NCI-H524 (cell line): ENCODE results near the gene MOB2.

ENCODE experiments used
- DNase-seq, 2 experiments: peaks; one replicate each; lab custom pipeline; 2025; lab: John Stamatoyannopoulos, UW

Gene MOB2

DNA sequence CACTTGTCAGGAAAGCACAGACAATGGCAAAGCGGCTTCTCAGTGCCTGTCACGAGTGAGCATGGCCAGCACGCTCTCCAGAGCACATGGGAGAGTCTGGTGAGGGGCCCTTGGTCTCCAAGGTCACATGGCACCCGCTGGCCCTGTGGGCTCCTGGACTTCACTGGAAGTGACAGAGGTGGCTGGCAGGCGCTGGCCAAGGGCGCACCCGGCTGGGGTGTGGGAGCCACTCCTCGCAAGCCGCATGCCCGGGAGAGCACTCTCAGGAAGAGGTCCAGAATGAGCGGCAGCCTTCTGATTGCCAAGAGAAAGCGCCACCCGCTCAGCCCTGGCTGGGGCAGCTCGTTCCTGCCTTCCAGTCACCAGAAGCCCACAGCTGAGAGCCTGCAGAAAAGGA is 17.1 kb upstream of the MOB2 start:
- DNase-seq = no peak

DNA sequence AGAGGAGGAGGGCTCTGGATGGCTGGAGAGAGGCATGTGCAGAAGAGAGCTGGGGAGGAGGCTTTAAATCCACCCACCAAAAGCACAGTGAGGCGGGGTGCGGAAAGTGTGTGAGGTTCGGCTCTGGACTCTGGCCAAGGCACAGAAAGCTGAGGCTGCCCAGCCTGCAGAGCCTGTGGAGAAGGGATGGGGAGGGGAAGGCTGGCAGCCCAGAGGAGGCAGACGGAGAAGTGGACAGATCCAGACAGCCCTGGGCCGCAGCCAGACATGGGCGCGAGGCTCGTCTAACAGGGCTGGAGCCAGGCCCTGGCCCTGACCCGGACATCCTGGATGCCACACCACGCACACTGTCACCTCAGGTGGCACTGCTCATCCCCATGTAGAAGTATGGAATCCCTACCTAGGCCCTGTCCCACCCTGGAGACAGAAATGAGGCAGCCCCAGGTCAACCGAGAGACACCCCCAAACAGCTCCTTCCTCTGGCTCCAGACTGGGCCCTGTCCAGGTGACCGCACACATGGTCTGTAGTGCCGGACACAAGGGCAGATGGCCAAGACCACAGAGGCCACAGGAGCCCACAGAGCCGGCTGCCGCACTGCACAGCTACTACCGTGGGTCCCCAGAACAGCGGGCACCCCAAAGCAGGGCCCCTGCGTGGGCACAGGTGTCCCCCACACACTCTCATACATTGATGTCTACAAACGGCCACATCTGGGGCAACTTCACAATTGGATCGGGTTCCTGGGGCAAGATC is 16.6 kb upstream of the MOB2 start:
- DNase-seq = no peak

DNA sequence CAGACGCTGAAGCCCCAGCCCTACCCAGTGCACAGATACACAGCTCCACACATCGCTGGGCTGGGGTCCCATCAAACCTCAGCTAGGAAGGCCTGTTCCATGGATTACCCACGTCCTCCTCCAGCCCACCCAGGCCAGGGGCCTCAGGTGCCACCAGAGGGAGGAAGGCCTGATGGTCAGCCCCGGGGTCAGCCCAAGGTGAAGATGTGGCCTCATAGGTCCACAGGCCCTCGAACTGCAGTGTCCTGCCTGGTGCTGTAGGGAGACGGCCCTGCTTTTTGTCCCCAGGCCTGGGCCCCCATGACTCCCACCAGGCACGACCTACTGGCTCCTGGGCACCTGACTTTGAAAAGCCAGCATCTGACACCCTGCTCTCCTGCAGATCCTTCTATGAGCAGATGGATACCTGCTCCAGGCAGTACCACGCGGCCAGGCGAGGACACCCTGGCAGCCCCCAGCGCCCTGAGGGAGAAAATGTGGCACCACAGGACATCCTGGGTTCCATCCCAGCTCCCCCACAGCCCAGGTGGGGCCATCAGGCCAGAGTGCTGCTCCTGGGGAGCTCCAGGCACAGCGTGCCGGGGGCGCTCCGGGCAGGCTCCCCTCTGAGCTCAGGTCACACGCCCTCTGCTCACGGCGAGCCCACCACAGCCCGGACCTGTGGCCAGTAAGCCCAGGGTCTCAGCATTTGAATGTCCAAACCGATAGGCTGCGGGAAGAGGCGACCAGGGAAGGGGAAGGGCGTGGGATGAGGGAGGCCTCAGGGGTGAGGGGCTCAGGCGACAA is 15.8 kb upstream of the MOB2 start:
- DNase-seq = no peak

DNA sequence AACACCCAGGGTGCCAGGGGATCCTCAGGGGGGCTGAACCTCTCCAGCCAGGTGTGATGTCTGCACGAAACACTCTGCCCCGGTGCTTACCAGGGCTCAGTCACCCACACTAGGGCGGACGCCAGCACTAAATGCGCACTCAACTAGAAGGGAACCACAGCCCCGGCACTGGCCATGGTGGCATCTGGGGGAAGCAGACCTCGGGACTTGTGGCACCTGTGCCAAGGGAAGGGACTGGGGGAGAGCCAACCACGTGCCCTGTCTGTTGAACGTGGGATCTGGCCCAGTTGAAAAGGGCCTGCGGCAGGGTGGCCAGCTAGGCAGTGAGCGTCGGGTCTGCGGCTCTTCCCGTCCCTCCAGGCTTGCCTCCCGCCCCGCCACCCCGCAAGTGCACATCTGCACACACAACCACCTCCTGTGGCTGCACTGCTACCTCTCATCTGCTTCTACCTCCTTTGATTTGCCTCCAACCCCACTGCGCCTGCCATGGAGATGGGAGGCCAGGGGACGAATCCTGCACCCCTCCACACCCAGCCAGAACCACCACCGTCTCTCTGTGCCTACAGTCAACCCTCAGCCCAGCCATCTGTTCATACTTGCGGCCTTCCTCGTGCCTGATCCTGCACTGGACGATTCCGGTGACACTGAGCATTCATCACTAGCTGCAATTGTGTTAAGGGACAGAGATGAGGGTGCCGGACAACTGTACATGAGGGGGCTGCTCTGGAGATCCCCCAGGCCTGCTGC is 15.0 kb upstream of the MOB2 start:
- DNase-seq = no peak

DNA sequence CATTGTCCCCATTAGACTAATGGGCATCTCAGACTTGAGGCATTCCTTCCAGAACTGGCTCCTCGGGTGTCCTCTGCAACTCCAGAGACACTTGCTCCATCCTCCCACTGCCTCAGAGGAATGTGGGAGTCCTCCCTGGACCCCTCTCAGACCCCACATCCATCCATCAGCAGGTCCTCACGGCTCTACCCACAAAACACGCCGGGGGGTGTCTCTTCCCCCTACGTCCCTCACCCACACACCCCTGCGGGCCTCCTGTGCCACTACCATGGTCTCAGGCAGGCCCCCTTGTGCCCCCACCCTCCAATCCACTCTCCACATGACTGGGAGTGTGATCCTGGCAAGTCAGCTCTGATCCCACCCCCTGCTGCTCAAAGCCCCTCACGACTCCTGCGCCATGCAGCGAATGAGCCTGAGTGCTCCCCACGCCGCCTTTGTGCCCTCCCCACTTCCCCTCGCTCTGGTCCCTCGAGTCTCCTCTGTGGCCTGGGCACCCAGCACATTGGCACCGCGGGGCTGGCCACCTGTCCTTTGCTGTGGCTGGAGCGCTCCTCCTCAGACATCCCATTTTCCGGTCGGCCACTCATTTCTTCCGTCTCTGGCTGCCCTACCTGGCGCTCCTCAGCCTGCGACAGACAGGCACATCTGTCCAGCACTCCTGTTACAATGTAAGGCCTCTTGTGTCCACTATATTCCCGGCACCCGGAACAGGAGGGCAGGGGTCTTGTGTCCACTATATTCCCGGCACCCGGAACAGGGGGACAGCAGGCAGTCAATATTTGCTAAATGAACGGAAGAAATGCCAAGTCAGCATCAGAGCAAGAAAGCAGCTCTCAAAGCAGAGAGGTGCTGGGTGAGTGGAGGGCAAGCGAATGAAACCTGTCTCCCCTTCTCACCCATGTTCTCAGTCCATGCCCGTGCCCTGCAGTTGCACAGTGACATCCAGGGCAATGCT is 14.2 kb upstream of the MOB2 start:
- no peak for DNase-seq

DNA sequence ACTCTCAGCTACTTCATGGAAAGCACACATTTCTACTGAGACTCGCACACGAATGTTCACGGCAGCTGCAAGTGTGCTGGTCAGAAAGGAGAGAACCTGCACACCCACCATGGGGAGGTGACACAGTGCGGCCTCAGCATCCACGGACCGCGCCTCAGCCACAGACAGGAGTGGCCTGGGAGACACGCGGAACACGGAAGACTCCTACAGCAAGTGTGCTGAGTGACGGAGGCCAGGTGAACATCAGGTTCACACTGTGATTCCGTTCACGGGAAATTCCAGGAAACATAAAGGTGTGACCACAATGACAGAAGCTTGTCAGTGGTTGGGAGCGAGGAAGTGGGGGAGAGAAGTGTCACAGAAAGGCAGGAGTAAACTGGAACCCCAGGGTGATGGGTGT is 13.3 kb upstream of the MOB2 start:
- DNase-seq = no peak

DNA sequence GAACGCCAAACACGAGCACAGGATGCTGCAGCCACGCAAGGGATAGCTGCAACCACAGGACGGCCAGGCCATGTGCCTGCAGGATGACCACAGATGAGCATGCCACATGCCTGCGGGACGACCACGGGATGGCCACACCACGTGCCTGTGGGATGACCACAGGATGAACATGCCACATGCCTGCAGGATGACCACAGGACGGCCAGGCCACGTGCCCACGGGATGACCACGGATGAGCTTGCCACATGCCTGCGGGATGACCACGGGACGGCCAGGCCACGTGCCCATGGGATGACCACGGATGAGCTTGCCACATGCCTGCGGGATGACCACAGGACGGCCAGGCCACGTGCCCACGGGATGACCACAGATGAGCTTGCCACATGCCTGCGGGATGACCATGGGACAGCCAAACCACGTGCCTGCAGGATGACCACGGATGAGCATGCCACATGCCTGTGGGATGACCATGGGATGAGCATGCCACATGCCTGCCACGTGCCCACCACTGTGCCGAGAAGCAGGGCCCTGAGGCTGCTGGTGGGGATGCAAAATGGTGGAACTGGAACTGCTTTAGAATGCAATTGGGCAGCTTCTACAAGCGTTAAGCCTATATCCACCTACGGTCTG is 12.8 kb upstream of the MOB2 start:
- DNase-seq = no peak

DNA sequence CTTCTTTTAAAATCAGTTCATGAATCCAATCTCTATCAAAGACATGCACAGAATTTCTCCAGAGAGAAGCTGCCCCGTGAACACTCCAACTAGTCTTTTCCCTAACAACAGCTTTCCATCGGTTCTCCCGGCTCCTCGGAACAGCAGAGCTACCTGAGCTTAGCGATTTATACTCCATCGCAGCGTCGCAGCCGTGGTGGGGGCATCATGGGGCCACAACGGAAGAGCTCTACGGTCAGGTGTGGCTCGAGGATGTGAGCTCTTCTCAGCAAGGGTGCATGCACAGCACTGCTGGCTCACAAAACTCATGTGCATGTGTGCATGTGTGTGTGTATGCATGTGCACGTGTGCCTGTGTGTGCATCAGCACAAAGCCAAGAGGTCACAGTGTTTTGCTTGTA is 11.7 kb upstream of the MOB2 start:
- DNase-seq = no peak

DNA sequence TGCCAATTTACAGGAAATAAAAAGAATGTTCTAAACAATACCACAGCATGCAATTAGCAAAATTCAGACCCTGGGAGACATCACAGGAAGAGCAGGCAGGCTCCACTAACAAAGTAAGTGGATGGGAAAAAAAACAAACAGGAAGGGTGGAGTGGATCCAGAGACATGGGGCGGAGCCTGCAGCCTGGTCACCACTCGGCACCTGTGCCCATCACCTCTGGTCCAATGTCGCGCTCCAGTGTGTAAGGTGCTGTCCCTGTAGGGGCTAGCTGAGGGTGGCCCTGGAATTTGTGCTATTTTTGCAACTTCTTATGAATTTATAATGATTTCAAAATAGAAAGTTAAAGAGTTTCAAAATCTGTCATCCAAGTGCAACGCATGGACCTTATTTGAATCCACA is 11.0 kb upstream of the MOB2 start:
- no peak for DNase-seq

DNA sequence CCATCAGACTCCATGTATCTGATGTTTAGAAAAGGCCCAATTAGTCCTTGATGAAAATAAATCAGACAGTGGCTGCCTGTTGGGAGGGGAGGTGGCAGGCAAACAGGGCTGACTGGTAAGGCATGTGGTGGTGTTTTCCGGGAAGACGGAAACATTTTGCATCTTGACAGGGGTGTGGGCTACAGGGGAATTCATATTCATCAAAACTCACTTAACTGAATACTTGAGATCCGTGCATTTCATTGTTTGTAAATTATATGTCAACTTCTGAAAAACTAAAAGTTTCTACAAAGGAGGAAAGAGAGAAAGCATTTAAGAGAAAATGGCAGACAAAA is 10.1 kb upstream of the MOB2 start:
- DNase-seq = no peak

DNA sequence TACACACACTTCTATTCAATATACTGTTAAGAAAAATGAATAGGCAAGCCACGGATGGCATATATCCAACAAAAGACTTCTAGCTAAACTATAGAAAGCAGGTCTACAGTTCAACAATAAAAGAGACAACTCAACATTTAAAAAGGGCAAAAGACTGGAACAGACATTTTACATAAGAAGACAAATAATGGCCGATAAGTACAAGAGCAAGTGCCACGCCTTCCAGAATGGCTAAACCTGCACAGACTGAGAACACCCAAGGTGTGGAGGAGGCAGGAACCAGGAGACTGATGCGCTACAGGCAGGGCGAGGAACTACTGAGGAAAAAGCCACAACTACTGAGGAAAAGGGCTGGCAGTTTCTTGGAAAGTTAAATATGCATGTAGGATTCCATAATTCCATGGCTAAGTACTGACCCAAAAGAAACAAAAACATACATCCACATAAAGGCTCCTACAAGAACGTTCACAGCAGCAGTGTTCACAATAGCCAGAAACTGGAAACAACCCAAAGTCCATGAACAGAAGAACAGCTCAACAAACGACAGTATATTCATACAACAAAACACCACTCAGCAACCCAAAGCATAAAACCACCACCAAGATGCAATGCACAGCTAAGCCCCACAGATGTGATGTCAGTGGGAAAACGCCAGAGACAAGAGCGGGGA is 9.6 kb upstream of the MOB2 start:
- no peak for DNase-seq

DNA sequence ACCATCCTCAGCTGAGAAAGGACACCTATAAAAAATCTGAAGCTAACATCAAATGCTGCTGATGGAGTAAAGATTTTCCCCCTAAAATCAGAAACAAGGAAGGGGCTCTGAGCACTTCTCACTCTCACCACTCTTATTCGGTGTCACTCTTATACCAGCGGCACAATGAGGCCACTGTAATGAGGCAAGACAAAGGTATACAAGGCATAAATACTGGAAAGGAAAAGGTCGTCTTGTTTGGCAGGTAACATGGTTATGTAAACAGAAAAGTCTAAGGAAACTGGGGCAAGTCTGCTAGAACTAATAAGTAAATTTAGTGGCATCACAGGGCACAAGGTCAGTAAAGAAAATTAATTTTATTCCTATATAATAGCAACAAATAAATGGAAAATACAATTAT is 8.1 kb upstream of the MOB2 start:
- no peak for DNase-seq

DNA sequence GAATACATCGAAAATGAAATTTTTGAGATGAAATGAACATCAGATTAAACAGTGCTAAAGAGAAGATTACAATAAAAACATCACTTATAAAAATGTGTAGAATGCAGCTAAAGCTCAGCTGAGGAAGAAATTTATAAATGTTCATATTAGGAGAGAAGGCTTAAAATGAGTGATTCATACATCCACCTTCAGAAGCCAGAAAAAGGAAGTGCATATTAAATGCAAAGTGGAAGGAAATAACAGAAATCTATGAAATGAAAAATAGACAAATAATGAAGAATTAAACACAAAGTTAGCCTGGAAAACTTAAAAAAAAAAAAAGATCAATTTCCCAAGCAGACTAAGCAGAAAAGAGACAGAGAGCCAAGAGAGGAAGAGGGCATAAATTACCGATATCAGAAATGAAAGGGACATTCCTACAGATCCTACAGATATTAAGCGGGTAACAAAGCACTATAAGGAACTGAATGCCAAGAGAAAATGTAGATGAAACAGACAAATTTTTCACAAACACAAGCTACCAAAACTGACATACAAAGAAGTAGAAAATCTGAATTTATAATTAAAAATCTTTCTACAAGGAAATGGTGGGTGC is 7.2 kb upstream of the MOB2 start:
- no peak for DNase-seq

DNA sequence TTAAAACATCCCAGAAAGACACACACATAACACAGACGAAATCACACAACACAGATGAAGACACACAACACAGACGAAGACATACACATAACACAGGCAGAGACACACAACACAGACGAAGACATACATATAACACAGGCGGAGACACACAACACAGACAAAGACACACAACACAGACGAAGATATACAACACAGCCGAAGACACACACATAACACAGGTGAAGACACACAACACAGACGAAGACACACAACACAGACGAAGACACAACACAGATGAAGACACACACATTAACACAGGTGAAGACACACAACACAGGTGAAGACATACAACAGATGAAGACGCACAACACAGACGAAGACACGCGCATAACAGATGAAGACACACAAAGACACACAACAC is 4.8 kb upstream of the MOB2 start:
- no peak for DNase-seq

DNA sequence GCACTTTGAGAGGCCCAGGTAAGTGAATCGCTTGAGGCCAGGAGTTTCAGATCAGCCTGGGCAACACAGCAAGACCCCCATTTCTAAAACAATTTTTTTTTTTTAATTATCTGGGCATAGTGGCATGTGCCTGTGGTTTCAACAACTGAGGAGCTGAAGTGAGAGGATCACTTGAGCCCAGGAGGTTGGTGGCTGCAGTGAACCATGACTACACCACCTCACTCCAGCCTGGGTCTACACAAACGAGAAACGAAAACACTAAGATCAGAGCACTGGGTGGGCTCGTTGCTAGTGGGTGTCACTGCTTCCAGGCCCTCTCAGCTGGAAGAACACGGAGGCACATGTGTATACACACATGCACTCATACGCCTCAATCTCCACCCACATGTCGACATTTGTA is 4.1 kb upstream of the MOB2 start:
- DNase-seq = no peak

DNA sequence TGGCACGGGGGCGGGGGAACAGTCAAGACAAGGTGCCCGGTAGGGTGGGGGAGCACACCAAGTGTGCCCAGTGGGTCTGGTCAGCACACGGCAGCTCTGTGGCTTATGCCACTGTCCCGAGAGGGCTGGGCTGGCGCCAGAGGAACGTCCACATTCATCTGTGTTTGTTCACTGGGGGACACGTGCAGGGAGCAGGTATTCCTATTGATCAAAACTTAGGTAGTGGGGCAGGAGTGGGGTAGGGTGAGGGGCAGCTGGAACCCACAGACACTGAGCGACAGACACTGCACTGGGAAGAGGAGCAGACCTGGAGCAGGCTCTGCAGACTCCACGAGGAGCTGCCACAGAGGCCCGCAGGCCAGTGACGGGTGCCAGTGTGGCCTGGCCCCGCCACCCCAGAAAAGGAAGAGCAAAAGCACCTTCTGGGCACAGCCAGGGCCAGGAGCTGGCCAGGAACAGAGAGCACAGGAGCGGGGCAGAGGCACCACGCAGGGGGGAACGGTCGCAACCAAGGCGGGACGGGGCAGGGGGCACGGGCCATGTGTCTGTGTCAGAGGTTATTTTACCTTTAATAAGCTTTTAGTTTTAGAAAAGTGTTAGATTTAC is 2.1 kb upstream of the MOB2 start:
- no peak for DNase-seq

DNA sequence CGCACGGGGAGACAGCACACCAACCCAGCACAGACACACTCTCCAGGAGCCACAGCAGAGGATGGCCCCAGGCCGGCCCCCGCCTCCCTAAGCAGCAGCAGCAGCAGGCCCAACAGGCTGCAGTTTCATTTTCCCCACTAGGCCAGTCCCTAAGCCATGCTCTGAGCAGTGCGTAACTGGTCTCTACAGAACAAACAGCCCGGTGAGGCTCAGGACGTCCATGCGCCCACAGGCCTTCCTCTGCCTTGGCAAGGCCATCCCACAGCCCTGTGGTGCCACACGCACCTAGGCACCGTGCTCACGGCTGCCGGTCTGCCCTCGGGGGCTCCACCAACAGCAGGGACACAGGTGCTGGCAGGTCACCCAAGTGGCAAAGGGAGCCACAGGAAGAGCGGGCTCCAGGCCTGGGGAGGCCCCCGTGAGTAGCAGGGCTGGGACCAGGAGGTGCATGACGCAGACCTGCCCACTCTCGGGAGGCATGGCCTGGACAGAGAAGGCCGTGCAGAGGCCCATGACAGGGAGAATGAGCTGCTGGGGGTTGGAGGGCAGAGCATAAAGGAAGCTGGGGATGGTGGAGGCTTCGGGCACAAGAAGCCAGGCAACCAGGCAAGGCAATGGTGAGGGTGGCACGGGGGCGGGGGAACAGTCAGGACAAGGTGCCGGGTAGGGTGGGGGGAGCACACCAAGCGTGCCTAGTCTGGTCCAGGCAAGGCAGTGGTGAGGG is 1.4 kb upstream of the MOB2 start:
- peak in 1 of 2 experiments; percentile 31 for DNase-seq

DNA sequence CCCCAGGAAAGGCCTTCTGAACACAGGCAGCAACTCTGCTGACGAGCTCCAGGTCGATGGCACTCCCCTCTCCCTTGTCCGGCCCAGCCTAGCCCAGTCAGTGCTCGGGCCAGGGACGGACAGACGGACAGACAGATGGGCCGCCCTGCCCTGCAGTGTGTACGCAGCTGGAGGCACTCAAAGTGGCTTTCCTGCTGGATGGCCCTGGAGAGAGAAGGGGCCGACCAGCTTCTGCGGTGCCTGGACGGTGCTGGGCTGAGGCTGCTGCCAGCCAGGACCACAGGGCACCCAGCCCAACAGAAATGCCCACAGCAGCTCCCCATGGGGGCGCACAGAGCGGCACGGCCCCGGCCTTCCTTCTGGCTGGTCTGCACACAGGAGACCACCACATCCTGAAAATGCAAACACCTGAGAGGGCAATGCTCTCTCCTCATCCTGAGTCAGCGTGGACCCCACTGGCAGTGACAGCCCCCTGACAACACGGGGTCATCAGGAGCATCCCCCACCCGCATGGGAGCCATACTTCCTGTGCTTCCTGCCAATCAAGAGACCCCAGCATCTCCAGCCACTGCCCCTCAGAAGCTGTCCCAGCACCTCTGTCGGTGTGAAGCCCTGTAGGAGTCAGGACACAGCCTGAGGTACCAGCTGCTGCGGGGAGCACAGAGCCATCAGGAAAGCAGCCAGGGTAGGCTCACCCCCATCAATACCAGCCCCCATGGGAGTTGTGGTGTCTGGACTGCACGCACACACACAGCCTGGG is 692 bp upstream of the MOB2 start:
- DNase-seq = peak in 1 of 2 experiments; percentile 36

DNA sequence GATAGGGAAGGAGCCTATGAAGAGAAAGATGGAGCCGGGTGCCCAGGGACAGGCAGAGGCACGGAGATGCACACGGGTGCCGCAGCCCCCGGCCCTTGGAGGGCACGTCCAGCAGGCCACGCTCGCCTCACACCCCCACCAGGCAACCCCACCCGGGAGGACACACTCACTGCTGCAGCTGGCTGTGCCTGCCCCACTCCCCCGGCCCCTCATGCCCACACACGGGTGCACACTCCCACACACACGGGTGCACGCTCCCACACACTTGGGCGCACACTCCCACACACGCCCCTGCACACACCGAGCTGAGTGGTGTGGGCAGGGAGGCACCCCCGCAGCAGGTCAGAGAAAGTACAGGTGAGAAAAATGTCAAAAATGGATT is 1.1 kb downstream of the MOB2 start:
- DNase-seq = no peak
